Progenitor cell of endocrine pancreas (in vitro differentiated cells): ENCODE results near the gene MAGI1. TPM values are rescaled to one million over a fixed set of nuclear protein-coding genes. Genes with fewer than 3 reads are reported as not detected.
A peak's percentile ranks its signal among the peaks of the same experiment; 100 is the strongest.
"Not testable (repeated sequence)": the region's sequence is repeated elsewhere in the genome, so short reads cannot be mapped to it uniquely, and the experiment has no call there.

Source experiments
- DNase-seq: peaks from one replicate; pipeline ENCODE4 v3.0.0; 2021; ENCODE audit warnings: low spot score; ENCODE audit not compliant: unreplicated experiment
- H3K27ac Mint-ChIP-seq: 2 replicates; pipeline ENCODE4 v1.8.0; 2021; ENCODE audit warnings: mild to moderate bottlenecking, moderate library complexity, mixed read lengths
- H3K27me3 Mint-ChIP-seq: 2 replicates; pipeline ENCODE4 v1.8.0; 2021; ENCODE audit warnings: mixed read lengths
- H3K36me3 Mint-ChIP-seq: 2 replicates; pipeline ENCODE4 v1.8.0; 2022; ENCODE audit warnings: mixed read lengths; ENCODE audit not compliant: insufficient read depth
- H3K4me1 Mint-ChIP-seq: 2 replicates; pipeline ENCODE4 v1.8.0; 2021; ENCODE audit warnings: low read depth, mixed read lengths
- H3K4me3 Mint-ChIP-seq: 2 replicates; pipeline ENCODE4 v1.8.0; 2021; ENCODE audit warnings: low read depth, mild to moderate bottlenecking, moderate library complexity, mixed read lengths
- H3K9me3 Mint-ChIP-seq: 2 replicates; pipeline ENCODE4 v1.8.0; 2021; ENCODE audit warnings: low read depth, mixed read lengths
- total RNA-seq: library from RNA; stranded (reverse); gene quantifications from 2 replicates; pipeline ENCODE4 v1.2.1, GENCODE V29; 2021
- TF ChIP-seq, protein P1 (sequence below): fragments of 200-600 bp; sonication (generic); IDR thresholded peaks from one replicate; pipeline ENCODE4 v1.5.0; 2021; ENCODE audit warnings: antibody characterized with exemption, mild to moderate bottlenecking; ENCODE audit not compliant: unreplicated experiment

MAGI1 gene
- total RNA-seq, 1 donor from 2014 or later: 142 TPM

DNA sequence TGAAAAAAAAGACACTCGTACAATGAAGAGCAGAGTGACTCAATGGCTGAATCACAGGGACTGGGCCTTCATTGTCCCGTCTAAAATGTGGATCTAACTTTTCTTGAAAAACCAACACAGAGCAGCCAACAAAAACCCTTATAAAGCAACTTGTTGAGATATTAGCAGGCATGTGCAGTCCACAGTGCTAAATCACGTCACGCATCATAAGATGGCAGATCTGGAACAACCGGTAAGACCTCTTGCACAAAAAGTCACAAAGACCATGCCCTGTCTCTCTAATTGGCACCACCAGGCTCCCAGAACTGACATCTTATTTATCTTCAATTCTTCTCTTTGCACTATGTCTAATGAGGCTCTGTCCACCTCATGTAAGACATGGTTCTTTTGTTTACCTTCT lies 177.0 kb downstream of the MAGI1 start:
- no peak for DNase-seq
- Mint-ChIP-seq H3K9me3 (peaks cover 2% of the 10 kb centered on the region), H3K36me3 (peaks cover 5% of the 10 kb centered on the region), H3K27ac (peak overlapping the region; percentile 64), H3K27me3 (no peaks in the 10 kb centered on the region), H3K4me1 (peaks cover 58% of the 10 kb centered on the region), H3K4me3 (no peak overlapping the region)
- TF ChIP-seq, protein P1, sequence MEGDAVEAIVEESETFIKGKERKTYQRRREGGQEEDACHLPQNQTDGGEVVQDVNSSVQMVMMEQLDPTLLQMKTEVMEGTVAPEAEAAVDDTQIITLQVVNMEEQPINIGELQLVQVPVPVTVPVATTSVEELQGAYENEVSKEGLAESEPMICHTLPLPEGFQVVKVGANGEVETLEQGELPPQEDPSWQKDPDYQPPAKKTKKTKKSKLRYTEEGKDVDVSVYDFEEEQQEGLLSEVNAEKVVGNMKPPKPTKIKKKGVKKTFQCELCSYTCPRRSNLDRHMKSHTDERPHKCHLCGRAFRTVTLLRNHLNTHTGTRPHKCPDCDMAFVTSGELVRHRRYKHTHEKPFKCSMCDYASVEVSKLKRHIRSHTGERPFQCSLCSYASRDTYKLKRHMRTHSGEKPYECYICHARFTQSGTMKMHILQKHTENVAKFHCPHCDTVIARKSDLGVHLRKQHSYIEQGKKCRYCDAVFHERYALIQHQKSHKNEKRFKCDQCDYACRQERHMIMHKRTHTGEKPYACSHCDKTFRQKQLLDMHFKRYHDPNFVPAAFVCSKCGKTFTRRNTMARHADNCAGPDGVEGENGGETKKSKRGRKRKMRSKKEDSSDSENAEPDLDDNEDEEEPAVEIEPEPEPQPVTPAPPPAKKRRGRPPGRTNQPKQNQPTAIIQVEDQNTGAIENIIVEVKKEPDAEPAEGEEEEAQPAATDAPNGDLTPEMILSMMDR: no peak

DNA sequence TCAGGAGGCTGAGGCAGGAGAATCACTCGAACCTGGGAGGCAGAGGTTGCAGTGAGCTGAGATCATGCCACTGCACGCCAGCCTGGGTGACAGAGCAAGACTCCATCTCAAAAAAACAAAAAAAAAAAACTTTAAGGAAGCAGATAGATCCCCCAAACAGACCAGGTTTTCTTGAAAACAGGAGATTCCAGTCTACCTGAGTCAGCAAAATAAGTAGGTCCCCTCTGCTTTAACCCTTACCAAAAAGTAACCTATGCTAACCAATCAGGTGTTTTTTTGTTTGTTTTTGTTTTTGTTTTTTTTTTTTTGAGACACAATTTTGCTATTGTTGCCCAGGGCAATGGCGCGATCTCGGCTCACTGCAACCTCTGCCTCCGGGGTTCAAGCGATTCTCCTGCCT lies 179.1 kb downstream of the MAGI1 start:
- DNase-seq, H3K9me3 Mint-ChIP-seq, H3K27me3 Mint-ChIP-seq, H3K36me3 Mint-ChIP-seq, H3K27ac Mint-ChIP-seq, H3K4me3 Mint-ChIP-seq: not testable (repeated sequence)
- H3K4me1 Mint-ChIP-seq: peaks cover 65% of the 10 kb centered on the region

DNA sequence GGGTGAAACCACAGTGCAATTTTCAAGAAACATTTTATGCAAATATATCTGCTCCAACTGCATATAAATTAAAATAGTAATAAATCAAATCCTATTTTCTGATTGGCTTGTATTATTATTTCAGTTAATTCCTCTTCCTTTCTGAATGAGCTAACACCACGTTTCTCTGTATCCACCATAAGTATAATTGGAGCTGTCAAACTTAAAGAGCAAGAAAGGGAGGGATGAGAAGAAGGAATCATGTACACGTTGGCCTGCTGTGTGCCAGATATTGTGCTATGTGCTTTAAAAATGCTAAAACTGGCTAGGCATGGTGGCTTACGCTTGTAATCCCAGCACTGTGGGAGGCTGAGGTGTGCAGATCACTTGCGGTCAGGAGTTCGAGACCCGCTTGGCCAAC lies 180.0 kb downstream of the MAGI1 start:
- Mint-ChIP-seq H3K27me3 (no peaks in the 10 kb centered on the region), H3K4me1 (peaks cover 62% of the 10 kb centered on the region), H3K4me3 (no peak overlapping the region)

DNA sequence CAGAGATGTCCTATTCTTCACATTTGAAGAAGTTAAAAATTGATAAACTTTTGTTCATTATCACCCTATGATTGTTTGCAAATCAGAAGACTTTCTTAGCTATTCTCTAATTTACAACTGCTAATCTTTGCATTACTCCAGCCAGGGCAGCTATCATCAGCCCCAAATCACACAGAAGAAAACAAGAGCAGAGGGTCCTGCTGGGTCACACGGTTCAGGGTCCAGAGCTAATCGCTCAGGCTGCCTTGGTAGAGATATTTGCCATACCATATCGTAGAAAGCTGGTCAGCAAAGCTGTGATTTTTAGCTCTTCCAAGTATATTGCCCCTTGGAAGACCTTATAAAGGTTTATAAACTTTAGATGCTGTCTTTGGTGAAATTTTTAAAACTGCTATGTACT lies 181.4 kb downstream of the MAGI1 start:
- peak overlapping the region; percentile 82 for H3K27ac Mint-ChIP-seq
- no peaks in the 10 kb centered on the region for H3K27me3 Mint-ChIP-seq
- H3K36me3 Mint-ChIP-seq: peaks cover 2% of the 10 kb centered on the region
- peaks cover 2% of the 10 kb centered on the region for H3K9me3 Mint-ChIP-seq
- H3K4me3 Mint-ChIP-seq: no peak overlapping the region
- peaks cover 56% of the 10 kb centered on the region for H3K4me1 Mint-ChIP-seq
- TF ChIP-seq, protein P1: no peak
- no peak for DNase-seq

More for the DNA sequence above, 180.0 kb downstream of the MAGI1 start:
- H3K36me3 Mint-ChIP-seq: peaks cover 3% of the 10 kb centered on the region
- peaks cover 2% of the 10 kb centered on the region for H3K9me3 Mint-ChIP-seq
- DNase-seq: no peak
- H3K27ac Mint-ChIP-seq: no peak overlapping the region
- TF ChIP-seq, protein P1: no peak

DNA sequence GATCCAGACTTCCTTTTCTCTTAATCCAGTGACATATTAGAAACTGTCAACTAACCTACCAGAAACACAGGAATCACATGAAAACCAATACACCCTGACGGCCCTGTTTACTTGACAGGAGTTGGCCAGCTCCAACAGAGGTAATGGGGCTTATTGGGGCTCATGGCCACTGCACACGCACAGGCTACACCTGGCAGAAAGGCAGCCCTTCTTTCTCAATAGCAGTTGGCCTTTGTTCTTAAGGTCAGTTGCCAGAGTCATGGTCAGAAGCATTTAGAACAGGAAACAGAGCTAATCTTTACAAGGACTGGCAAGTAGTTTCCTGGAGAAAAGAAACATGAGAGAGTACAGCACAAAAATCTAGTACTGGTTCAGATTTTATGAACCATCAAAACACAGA lies 181.8 kb downstream of the MAGI1 start:
- no peak for DNase-seq
- H3K9me3 Mint-ChIP-seq: peaks cover 2% of the 10 kb centered on the region
- H3K36me3 Mint-ChIP-seq: peaks cover 2% of the 10 kb centered on the region
- no peaks in the 10 kb centered on the region for H3K27me3 Mint-ChIP-seq
- TF ChIP-seq, protein P1: no peak
- peaks cover 54% of the 10 kb centered on the region for H3K4me1 Mint-ChIP-seq
- H3K27ac Mint-ChIP-seq: peak overlapping the region; percentile 82
- H3K4me3 Mint-ChIP-seq: no peak overlapping the region

DNA sequence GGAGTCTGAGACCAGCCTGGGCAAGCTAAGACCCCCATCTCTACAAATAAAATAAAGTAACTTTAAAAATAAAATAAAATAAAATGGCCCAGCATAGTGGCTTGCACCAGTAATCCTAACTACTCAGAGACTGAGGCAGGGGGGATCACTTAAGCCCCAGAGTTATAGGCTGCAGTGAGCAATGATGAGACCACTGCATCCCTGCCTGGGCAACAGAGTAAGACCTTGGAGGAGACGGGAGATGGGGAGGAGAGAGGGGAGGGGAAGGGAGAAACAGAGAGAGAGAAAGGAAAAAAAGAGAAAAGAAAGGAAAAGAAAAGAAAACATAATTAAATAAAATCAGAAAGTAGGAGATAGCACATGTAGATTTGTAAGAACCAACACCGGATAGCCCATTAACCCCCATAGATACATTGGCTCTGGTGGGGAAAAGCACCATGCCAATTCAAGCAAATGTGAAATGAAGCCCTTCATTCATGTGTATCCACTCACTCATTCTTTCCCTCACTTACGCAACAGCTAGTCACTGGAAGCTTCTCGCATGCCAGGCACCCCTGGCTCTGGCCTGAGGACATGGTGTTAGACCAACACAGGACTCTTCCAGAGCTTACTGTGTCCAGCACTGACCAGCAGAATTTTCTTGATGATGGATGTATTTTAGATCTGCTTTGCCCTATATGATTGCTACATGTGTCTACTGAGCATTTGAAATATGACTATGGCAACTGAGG lies 183.2 kb downstream of the MAGI1 start:
- H3K4me3 Mint-ChIP-seq: no peak overlapping the region
- TF ChIP-seq, protein P1: no peak
- DNase-seq: no peak
- no peaks in the 10 kb centered on the region for H3K27me3 Mint-ChIP-seq
- H3K4me1 Mint-ChIP-seq: peaks cover 47% of the 10 kb centered on the region
- peaks cover 5% of the 10 kb centered on the region for H3K36me3 Mint-ChIP-seq
- H3K27ac Mint-ChIP-seq: no peak overlapping the region
- peaks cover 2% of the 10 kb centered on the region for H3K9me3 Mint-ChIP-seq
